ENCODE data around the gene POU6F1.

Gene POU6F1

DNA sequence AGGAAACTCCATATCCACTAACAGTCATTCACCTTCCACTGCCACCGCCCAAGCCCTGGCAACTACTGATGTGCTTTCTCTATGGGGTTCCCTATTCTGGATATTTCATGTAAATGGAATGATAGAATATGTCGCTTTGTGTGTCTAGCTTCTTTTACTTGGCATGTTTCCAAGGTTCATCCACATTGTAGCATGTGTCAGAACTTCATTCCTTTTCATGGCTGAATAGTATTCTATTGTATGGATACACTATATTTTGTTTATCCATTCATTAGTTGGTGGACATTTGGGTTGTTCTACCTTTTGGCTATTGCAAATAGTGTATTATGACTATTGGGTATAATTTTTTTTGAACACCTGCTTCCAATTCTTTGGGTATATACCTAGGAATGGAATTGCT, 8.6 kb downstream of the POU6F1 start:
- TF ChIP-seq, protein P1, sequence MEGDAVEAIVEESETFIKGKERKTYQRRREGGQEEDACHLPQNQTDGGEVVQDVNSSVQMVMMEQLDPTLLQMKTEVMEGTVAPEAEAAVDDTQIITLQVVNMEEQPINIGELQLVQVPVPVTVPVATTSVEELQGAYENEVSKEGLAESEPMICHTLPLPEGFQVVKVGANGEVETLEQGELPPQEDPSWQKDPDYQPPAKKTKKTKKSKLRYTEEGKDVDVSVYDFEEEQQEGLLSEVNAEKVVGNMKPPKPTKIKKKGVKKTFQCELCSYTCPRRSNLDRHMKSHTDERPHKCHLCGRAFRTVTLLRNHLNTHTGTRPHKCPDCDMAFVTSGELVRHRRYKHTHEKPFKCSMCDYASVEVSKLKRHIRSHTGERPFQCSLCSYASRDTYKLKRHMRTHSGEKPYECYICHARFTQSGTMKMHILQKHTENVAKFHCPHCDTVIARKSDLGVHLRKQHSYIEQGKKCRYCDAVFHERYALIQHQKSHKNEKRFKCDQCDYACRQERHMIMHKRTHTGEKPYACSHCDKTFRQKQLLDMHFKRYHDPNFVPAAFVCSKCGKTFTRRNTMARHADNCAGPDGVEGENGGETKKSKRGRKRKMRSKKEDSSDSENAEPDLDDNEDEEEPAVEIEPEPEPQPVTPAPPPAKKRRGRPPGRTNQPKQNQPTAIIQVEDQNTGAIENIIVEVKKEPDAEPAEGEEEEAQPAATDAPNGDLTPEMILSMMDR (IDR thresholded peaks at IDR 0.05; ENCODE audit: control insufficient read depth, insufficient read depth, low read depth, low read length, missing control alignments): no peak
- DNase-seq (ENCODE audit: low read depth): no peak
- no peak overlapping the region for H3K4me3 ChIP-seq (ENCODE audit: control insufficient read depth, low read depth, low read length)

DNA sequence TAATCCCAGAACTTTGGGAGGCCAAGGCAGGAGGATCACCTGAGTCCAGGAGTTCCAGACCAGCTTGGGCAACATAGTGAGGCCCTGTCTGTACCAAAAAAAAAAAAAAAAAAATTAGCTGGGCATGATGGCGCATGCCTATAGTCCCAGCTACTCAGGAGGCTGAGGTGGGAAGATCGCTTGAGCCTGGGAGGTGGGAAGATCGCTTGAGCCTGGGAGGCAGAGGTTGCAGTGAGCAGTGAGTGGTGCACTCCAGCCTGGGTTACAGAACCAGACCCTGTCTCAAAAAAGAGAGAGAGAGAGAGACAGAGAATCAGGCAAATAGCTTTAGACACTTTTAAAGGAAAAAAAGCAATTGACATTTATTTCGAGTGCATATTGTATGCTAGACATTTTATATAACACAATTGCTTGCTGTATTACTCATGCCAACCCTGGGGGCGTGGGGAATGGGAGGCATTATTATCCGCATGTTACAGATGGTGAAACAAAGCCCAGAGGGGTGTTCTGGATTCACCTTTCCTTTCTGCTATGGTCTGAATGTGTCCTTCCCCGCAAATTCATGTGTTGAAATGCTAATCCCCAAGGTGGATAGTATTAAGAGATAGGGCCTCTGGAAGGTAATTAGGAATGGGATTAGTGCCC, 9.7 kb downstream of the POU6F1 start:
- DNase-seq (ENCODE audit: low read depth): no peak

GRCh38 chr12:51205350-51205749, 12.5 kb downstream of the POU6F1 start:
- H3K4me3 ChIP-seq (ENCODE audit: control insufficient read depth, low read depth, low read length): no peak overlapping the region
- DNase-seq (ENCODE audit: low read depth): no peak
- TF ChIP-seq, protein P1 (IDR thresholded peaks at IDR 0.05; ENCODE audit: control insufficient read depth, insufficient read depth, low read depth, low read length, missing control alignments): no peak

More for the DNA sequence above, 9.7 kb downstream of the POU6F1 start:
- no peak overlapping the region for H3K4me3 ChIP-seq (ENCODE audit: control insufficient read depth, low read depth, low read length)
- TF ChIP-seq, protein P1 (IDR thresholded peaks at IDR 0.05; ENCODE audit: control insufficient read depth, insufficient read depth, low read depth, low read length, missing control alignments): no peak

DNA sequence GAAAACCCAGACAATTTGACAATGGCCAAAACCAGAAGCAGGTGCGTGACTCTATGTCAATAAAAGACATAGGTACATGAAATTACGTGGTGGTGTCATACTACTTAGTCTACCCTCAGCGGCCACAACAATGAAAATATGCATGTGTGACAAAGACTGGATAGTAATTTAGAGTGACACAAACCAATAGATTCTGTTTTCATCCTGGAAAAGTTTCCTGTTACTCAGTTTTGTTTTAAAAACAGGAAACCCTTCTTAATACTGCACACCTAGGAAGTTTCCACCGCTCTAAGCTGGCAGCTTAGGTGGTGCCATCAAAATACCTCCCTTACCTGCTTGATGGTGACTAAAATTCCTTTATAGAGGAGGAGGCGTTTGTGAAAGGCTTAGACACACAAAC, 15.1 kb downstream of the POU6F1 start:
- TF ChIP-seq, protein P1 (IDR thresholded peaks at IDR 0.05; ENCODE audit: control insufficient read depth, insufficient read depth, low read depth, low read length, missing control alignments): no peak
- H3K4me3 ChIP-seq (ENCODE audit: control insufficient read depth, low read depth, low read length): no peak overlapping the region
- no peak for DNase-seq (ENCODE audit: low read depth)

- TF ChIP-seq, protein P1 (IDR thresholded peaks at IDR 0.05; ENCODE audit: control insufficient read depth, insufficient read depth, low read depth, low read length, missing control alignments): no peak
- no peak overlapping the region for H3K4me3 ChIP-seq (ENCODE audit: control insufficient read depth, low read depth, low read length)
- DNase-seq (ENCODE audit: low read depth): no peak
Measured at GRCh38 chr12:51200806-51201205, 17.1 kb downstream of the POU6F1 start.

- TF ChIP-seq, protein P1 (IDR thresholded peaks at IDR 0.05; ENCODE audit: control insufficient read depth, insufficient read depth, low read depth, low read length, missing control alignments): no peak
- H3K4me3 ChIP-seq (ENCODE audit: control insufficient read depth, low read depth, low read length): no peak overlapping the region
- DNase-seq (ENCODE audit: low read depth): no peak
Measured at GRCh38 chr12:51200156-51200555, 17.7 kb downstream of the POU6F1 start.

Measured in AG09309 (cell line).